Trophoblast cell (in vitro differentiated cells and primary cell): ENCODE measurements around the gene GREM1.

Source experiments
- DNase-seq, 2 donors: peaks; one replicate each; pipeline ENCODE4 v3.0.0-alpha.2; 2016
- H2AFZ ChIP-seq: 2 replicates; pipeline ENCODE4 v1.6.1; 2013; ENCODE audit warnings: low read length, moderate library complexity, mild to moderate bottlenecking; ENCODE audit not compliant: insufficient read depth, poor library complexity
- H2AK5ac ChIP-seq: 2 replicates; pipeline ENCODE4 v1.6.1; 2013; ENCODE audit warnings: mild to moderate bottlenecking, low read length
- H2BK120ac ChIP-seq: 2 replicates; pipeline ENCODE4 v1.6.1; 2013; ENCODE audit warnings: low read length, mild to moderate bottlenecking, moderate library complexity; ENCODE audit not compliant: insufficient read depth, poor library complexity
- H2BK12ac ChIP-seq: 2 replicates; pipeline ENCODE4 v1.6.1; 2013; ENCODE audit warnings: mild to moderate bottlenecking, low read length, moderate library complexity
- H2BK5ac ChIP-seq: 2 replicates; pipeline ENCODE4 v1.6.1; 2013; ENCODE audit warnings: low read length, low read depth, moderate library complexity, mild to moderate bottlenecking; ENCODE audit not compliant: poor library complexity
- H3K14ac ChIP-seq: 2 replicates; pipeline ENCODE4 v1.6.1; 2013; ENCODE audit warnings: mild to moderate bottlenecking, low read length
- H3K18ac ChIP-seq: 2 replicates; pipeline ENCODE4 v1.6.1; 2013; ENCODE audit warnings: mild to moderate bottlenecking, low read length
- H3K23ac ChIP-seq: 2 replicates; pipeline ENCODE4 v1.6.1; 2013; ENCODE audit warnings: low read length
- H3K27ac ChIP-seq: 2 replicates; pipeline ENCODE4 v1.5.1; 2013; ENCODE audit warnings: low read depth, mild to moderate bottlenecking, inconsistent platforms, low read length, moderate library complexity
- H3K27me3 ChIP-seq: 2 replicates; pipeline ENCODE4 v1.6.1; 2013; ENCODE audit warnings: inconsistent platforms, mild to moderate bottlenecking, low read length, moderate library complexity; ENCODE audit not compliant: insufficient read depth
- H3K36me3 ChIP-seq, 2 experiments: 1 replicate in 1 of 2; 2 replicates in 1 of 2; pipeline ENCODE4 v1.6.1; 2013; ENCODE audit warnings: low read length in 2 of 2, mild to moderate bottlenecking in 2 of 2, moderate library complexity in 1 of 2; ENCODE audit not compliant: insufficient read depth in 2 of 2, control insufficient read depth in 1 of 2
- H3K4ac ChIP-seq: 2 replicates; pipeline ENCODE4 v1.6.1; 2013; ENCODE audit warnings: low read depth, mild to moderate bottlenecking, low read length, moderate library complexity
- H3K4me1 ChIP-seq, 2 experiments: 1 replicate in 1 of 2; 2 replicates in 1 of 2; pipeline ENCODE4 v1.6.1; 2013; ENCODE audit warnings: low read length in 2 of 2, mild to moderate bottlenecking in 2 of 2, moderate library complexity in 1 of 2; ENCODE audit not compliant: insufficient read depth in 2 of 2, control insufficient read depth in 1 of 2
- H3K4me2 ChIP-seq: 2 replicates; pipeline ENCODE4 v1.6.1; 2013; ENCODE audit warnings: inconsistent platforms, mild to moderate bottlenecking, low read length, moderate library complexity
- H3K4me3 ChIP-seq: 2 replicates; pipeline ENCODE4 v1.5.1; 2013; ENCODE audit warnings: mild to moderate bottlenecking, low read depth, low read length, inconsistent platforms
- H3K79me1 ChIP-seq: one replicate; pipeline ENCODE4 v1.6.1; 2013; ENCODE audit warnings: low read length
- H3K79me2 ChIP-seq: 2 replicates; pipeline ENCODE4 v1.6.1; 2013; ENCODE audit warnings: low read length, mild to moderate bottlenecking; ENCODE audit not compliant: control insufficient read depth, insufficient read depth, poor library complexity
- H3K9ac ChIP-seq: 2 replicates; pipeline ENCODE4 v1.6.1; 2013; ENCODE audit warnings: mild to moderate bottlenecking, low read length
- H3K9me3 ChIP-seq: 2 replicates; pipeline ENCODE4 v1.6.1; 2013; ENCODE audit warnings: low read depth, mild to moderate bottlenecking, control low read depth, inconsistent platforms, low read length; ENCODE audit not compliant: insufficient read depth
- H4K12ac ChIP-seq: 2 replicates; pipeline ENCODE4 v1.6.1; 2013; ENCODE audit warnings: low read depth, mild to moderate bottlenecking, low read length, moderate library complexity
- H4K8ac ChIP-seq: 2 replicates; pipeline ENCODE4 v1.6.1; 2013; ENCODE audit warnings: low read depth, mild to moderate bottlenecking, low read length, moderate library complexity
- H4K91ac ChIP-seq: one replicate; pipeline ENCODE4 v1.6.1; 2013; ENCODE audit warnings: low read depth, mild to moderate bottlenecking, low read length, moderate library complexity
- WGBS: extraction: QIAGEN DNeasy Blood & Tissue Kit; methylation state at CpG from one replicate; pipeline ENCODE4 v1.1.7; 2013; ENCODE audit warnings: missing lambda C conversion rate; ENCODE audit not compliant: insufficient read length, insufficient coverage; ENCODE audit errors: extremely low coverage; 5-methylcytosine and 5-hydroxymethylcytosine counted together

GREM1 gene

GRCh38 chr15:32766101-32766500 lies 48.3 kb downstream of the GREM1 start:
- DNase-seq: no peak
- no peaks in the 10 kb centered on the region for H3K36me3 ChIP-seq
- H4K8ac ChIP-seq: no peak overlapping the region
- no peak overlapping the region for H3K27ac ChIP-seq
- no peak overlapping the region for H3K4ac ChIP-seq
- no peak overlapping the region for H2BK120ac ChIP-seq
- no peak overlapping the region for H4K91ac ChIP-seq
- no peak overlapping the region for H3K23ac ChIP-seq
- H3K27me3 ChIP-seq: no peaks in the 10 kb centered on the region
- H3K9ac ChIP-seq: no peak overlapping the region
- WGBS: no CpG with 5 or more reads among the region's 3 CpGs
- H3K9me3 ChIP-seq: no peaks in the 10 kb centered on the region
- H2AK5ac ChIP-seq: no peak overlapping the region
- no peaks in the 10 kb centered on the region for H3K4me1 ChIP-seq
- H2BK12ac ChIP-seq: no peak overlapping the region
- H2BK5ac ChIP-seq: no peak overlapping the region
- no peaks in the 10 kb centered on the region for H3K79me1 ChIP-seq
- no peak overlapping the region for H2AFZ ChIP-seq
- H3K18ac ChIP-seq: no peak overlapping the region
- no peak overlapping the region for H4K12ac ChIP-seq
- H3K4me3 ChIP-seq: no peak overlapping the region
- no peak overlapping the region for H3K4me2 ChIP-seq
- no peaks in the 10 kb centered on the region for H3K79me2 ChIP-seq
- no peak overlapping the region for H3K14ac ChIP-seq

- no peak overlapping the region for H3K4me3 ChIP-seq
- H3K4ac ChIP-seq: no peak overlapping the region
- no peaks in the 10 kb centered on the region for H3K36me3 ChIP-seq
- H2BK120ac ChIP-seq: no peak overlapping the region
- no peak overlapping the region for H4K8ac ChIP-seq
- H3K4me2 ChIP-seq: no peak overlapping the region
- no peak overlapping the region for H2AK5ac ChIP-seq
- no peaks in the 10 kb centered on the region for H3K4me1 ChIP-seq
- no peak for DNase-seq
- H2BK5ac ChIP-seq: no peak overlapping the region
- H3K14ac ChIP-seq: no peak overlapping the region
- H3K18ac ChIP-seq: no peak overlapping the region
- no peaks in the 10 kb centered on the region for H3K79me1 ChIP-seq
- H4K91ac ChIP-seq: no peak overlapping the region
- no peak overlapping the region for H2BK12ac ChIP-seq
- no CpG with 5 or more reads among the region's 1 CpG for WGBS
- no peaks in the 10 kb centered on the region for H3K9me3 ChIP-seq
- no peak overlapping the region for H3K23ac ChIP-seq
- H2AFZ ChIP-seq: no peak overlapping the region
- H3K79me2 ChIP-seq: no peaks in the 10 kb centered on the region
- H3K9ac ChIP-seq: no peak overlapping the region
- H4K12ac ChIP-seq: no peak overlapping the region
- H3K27ac ChIP-seq: no peak overlapping the region
- no peaks in the 10 kb centered on the region for H3K27me3 ChIP-seq
These were observed 49.4 kb downstream of the GREM1 start for GRCh38 chr15:32767236-32767635.

- no peak overlapping the region for H2AK5ac ChIP-seq
- no CpG with 5 or more reads among the region's 4 CpGs for WGBS
- H3K4me2 ChIP-seq: no peak overlapping the region
- no peak overlapping the region for H3K14ac ChIP-seq
- no peak overlapping the region for H3K27ac ChIP-seq
- H3K9ac ChIP-seq: no peak overlapping the region
- no peak overlapping the region for H3K4me3 ChIP-seq
- H4K8ac ChIP-seq: no peak overlapping the region
- H4K12ac ChIP-seq: no peak overlapping the region
- H3K4me1 ChIP-seq: no peaks in the 10 kb centered on the region
- no peaks in the 10 kb centered on the region for H3K79me1 ChIP-seq
- H3K4ac ChIP-seq: no peak overlapping the region
- H2BK5ac ChIP-seq: no peak overlapping the region
- no peaks in the 10 kb centered on the region for H3K36me3 ChIP-seq
- no peak overlapping the region for H2AFZ ChIP-seq
- no peak overlapping the region for H3K18ac ChIP-seq
- no peak overlapping the region for H2BK120ac ChIP-seq
- peak; percentile 48 to 70 for DNase-seq
- no peaks in the 10 kb centered on the region for H3K27me3 ChIP-seq
- H2BK12ac ChIP-seq: no peak overlapping the region
- no peak overlapping the region for H3K23ac ChIP-seq
- no peak overlapping the region for H4K91ac ChIP-seq
- no peaks in the 10 kb centered on the region for H3K79me2 ChIP-seq
- peaks cover 2% of the 10 kb centered on the region for H3K9me3 ChIP-seq
These were observed 56.2 kb downstream of the GREM1 start for GRCh38 chr15:32774022-32774421.

- WGBS: no CpG with 5 or more reads among the region's 3 CpGs
These were observed 57.3 kb downstream of the GREM1 start for GRCh38 chr15:32775103-32775502.

More at GRCh38 chr15:32775103-32775502, 57.3 kb downstream of the GREM1 start:
- DNase-seq: no peak
- Histone ChIP-seq H2BK120ac (no peak overlapping the region), H4K8ac (no peak overlapping the region), H3K18ac (no peak overlapping the region), H4K12ac (no peak overlapping the region), H3K4me3 (no peak overlapping the region), H4K91ac (no peak overlapping the region), H2AFZ (no peak overlapping the region), H3K9me3 (peaks cover 2% of the 10 kb centered on the region), H3K4ac (no peak overlapping the region), H2BK5ac (no peak overlapping the region), H3K14ac (no peak overlapping the region), H3K4me2 (no peak overlapping the region), H3K4me1 (no peaks in the 10 kb centered on the region), H3K9ac (no peak overlapping the region), H3K36me3 (no peaks in the 10 kb centered on the region), H3K27ac (no peak overlapping the region), H3K27me3 (no peaks in the 10 kb centered on the region), H3K79me2 (no peaks in the 10 kb centered on the region), H2AK5ac (no peak overlapping the region), H2BK12ac (no peak overlapping the region), H3K23ac (no peak overlapping the region), H3K79me1 (no peaks in the 10 kb centered on the region)
